A673 (cell line): Measurements from ENCODE around the gene NOL9. TPM values are rescaled to one million over a fixed set of nuclear protein-coding genes. Genes with fewer than 3 reads are reported as not detected.

ENCODE experiments used
- BruUV-seq: library from RNA; stranded (reverse); fragments of 400-500 nt; replicated peaks from 2 replicates; lab custom pipeline; 2021; lab: Mats Ljungman, UMichigan
- CTCF ChIA-PET: fragments of 300-600 bp; sonication (Branson Sonifier 250); formaldehyde crosslinking; loops from one replicate; lab custom pipeline; 2022; ENCODE audit warnings: antibody characterized with exemption; lab: Charles Lee
- POLR2A ChIA-PET: fragments of 300-600 bp; sonication (Branson Sonifier 250); formaldehyde crosslinking; loops from one replicate; lab custom pipeline; 2022; ENCODE audit warnings: antibody characterized with exemption; ENCODE audit not compliant: low non-redundant PET; lab: Charles Lee
- DNase-seq: peaks from one replicate; pipeline ENCODE4 v3.0.0-alpha.2; 2015; ENCODE audit warnings: low spot score
- H3K27ac ChIP-seq: fragments of 200-600 bp; sonication (generic); 2 replicates; pipeline ENCODE4 v1.5.1; 2016; ENCODE audit warnings: mixed run types, low read depth, mild to moderate bottlenecking, mixed read lengths, antibody characterized with exemption, low read length; ENCODE audit not compliant: poor library complexity, severe bottlenecking
- H3K27me3 ChIP-seq: fragments of 200-600 bp; sonication (generic); replicated peaks from 2 replicates; pipeline ENCODE4 v1.6.1; 2017; ENCODE audit warnings: mixed run types, low read depth, mild to moderate bottlenecking, mixed read lengths, antibody characterized with exemption, low read length; ENCODE audit not compliant: insufficient read depth, poor library complexity
- H3K36me3 ChIP-seq: fragments of 200-600 bp; sonication (generic); 2 replicates; pipeline ENCODE4 v1.6.1; 2016; ENCODE audit warnings: mixed run types, mild to moderate bottlenecking, mixed read lengths, antibody characterized with exemption, low read length; ENCODE audit not compliant: insufficient read depth, poor library complexity, severe bottlenecking
- H3K4me1 ChIP-seq: fragments of 200-600 bp; sonication (generic); 2 replicates; pipeline ENCODE4 v1.6.1; 2017; ENCODE audit warnings: mixed run types, mild to moderate bottlenecking, mixed read lengths, antibody characterized with exemption, low read length; ENCODE audit not compliant: insufficient read depth, poor library complexity, severe bottlenecking
- H3K4me3 ChIP-seq: fragments of 200-600 bp; sonication (generic); 2 replicates; pipeline ENCODE4 v1.5.1; 2016; ENCODE audit warnings: low read depth, mixed run types, mild to moderate bottlenecking, mixed read lengths, low read length; ENCODE audit not compliant: poor library complexity, severe bottlenecking
- H3K9me3 ChIP-seq: fragments of 200-600 bp; sonication (generic); 2 replicates; pipeline ENCODE4 v1.6.1; 2016; ENCODE audit warnings: mixed run types, low read depth, mild to moderate bottlenecking, mixed read lengths, antibody characterized with exemption, low read length; ENCODE audit not compliant: poor library complexity, severe bottlenecking
- EZH2 ChIP-seq: fragments of 200-600 bp; sonication (generic); IDR thresholded peaks from 2 replicates; pipeline ENCODE4 v1.6.1; 2017; ENCODE audit warnings: borderline replicate concordance, low read depth, mild to moderate bottlenecking, mixed read lengths, antibody characterized with exemption, low read length; ENCODE audit not compliant: poor library complexity, severe bottlenecking
- intact Hi-C: fragments of 100-400 bp; cut with micrococcal nuclease; formaldehyde crosslinking; loops from one replicate; pipeline ENCODE4 v1.10.0; 2022; ENCODE audit not compliant: unreplicated experiment
- total RNA-seq: library from RNA; stranded (reverse); gene quantifications from 2 replicates; pipeline ENCODE4 v1.2.3, GENCODE V29; 2021
- TF ChIP-seq, protein P1 (sequence below): fragments of 300-800, 200-600 bp; sonication (generic); conservative IDR thresholded peaks from 2 replicates; pipeline ENCODE4 v1.5.1; 2017; ENCODE audit warnings: low read depth, mild to moderate bottlenecking, antibody characterized with exemption, low read length, moderate library complexity, mixed read lengths

NOL9 gene
- total RNA-seq, 1 experiment from 2014 or later, result 55.6 TPM

DNA sequence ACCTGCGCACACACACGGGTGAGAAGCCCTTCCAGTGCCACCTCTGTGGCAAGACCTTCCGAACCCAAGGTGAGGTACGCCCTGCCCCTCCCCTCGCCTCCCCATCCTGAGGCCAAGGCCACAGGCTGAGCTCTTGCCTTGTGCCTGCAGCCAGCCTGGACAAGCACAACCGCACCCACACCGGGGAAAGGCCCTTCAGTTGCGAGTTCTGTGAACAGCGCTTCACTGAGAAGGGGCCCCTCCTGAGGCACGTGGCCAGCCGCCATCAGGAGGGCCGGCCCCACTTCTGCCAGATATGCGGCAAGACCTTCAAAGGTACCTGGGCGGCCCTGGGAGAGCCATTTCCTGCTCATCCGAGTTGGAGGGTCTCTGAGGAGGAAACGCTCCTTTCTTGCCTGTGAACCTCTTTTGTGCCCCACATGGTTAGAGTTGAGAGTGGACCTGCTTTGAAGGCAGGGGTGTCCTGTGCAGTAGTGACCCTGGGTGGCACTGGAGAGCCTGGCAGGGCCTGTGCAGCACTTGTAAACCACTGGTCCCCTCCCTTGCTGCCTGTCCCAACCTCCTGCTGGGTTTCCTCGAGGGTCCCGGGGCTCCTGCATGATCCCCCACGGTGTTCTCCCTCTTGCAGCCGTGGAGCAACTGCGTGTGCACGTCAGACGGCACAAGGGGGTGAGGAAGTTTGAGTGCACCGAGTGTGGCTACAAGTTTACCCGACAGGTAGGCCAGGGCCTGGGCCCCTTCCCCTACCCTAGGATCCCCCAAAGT, 34.0 kb upstream of the NOL9 start:
- no TSS peak for BruUV-seq
- POLR2A ChIA-PET, result no interaction called here

DNA sequence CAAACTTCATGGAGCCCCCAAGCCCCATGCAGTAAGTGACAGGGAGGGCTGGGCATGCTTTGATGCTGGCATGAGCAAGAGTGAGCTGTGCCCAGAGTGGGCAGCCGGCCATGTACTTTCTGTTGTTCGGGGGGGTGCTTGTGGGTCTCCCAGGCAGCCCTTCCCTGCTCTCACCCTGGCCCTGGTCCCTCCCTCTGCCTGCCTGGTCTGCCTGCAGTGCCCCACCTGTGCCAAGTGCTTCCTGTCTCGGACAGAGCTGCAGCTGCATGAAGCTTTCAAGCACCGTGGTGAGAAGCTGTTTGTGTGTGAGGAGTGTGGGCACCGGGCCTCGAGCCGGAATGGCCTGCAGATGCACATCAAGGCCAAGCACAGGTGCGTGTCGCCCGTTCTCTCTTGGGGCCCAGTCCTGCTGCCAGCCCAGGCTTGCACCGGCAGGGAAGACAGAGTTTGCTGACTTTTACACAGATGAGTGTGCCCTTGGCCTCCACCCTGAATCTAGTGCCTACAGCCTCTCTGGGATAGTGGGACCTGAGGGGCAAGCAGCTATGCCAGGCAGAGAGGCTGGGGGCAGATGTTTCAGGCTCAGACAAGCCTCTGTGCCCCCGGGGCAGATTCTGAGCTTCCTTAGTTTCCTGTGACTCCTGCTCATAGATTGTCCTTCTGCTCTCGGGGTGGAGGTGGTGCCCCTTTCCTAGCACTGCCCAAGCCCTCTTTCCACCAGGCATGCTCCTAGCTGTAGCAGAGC, 33.1 kb upstream of the NOL9 start:
- Histone ChIP-seq H3K4me3 (no peak overlapping the region), H3K27ac (no peak overlapping the region), H3K36me3 (peaks cover 29% of the 10 kb centered on the region), H3K27me3 (no peaks in the 10 kb centered on the region), H3K9me3 (no peaks in the 10 kb centered on the region), H3K4me1 (no peaks in the 10 kb centered on the region)
- no TSS peak for BruUV-seq
- TF ChIP-seq, protein P1, sequence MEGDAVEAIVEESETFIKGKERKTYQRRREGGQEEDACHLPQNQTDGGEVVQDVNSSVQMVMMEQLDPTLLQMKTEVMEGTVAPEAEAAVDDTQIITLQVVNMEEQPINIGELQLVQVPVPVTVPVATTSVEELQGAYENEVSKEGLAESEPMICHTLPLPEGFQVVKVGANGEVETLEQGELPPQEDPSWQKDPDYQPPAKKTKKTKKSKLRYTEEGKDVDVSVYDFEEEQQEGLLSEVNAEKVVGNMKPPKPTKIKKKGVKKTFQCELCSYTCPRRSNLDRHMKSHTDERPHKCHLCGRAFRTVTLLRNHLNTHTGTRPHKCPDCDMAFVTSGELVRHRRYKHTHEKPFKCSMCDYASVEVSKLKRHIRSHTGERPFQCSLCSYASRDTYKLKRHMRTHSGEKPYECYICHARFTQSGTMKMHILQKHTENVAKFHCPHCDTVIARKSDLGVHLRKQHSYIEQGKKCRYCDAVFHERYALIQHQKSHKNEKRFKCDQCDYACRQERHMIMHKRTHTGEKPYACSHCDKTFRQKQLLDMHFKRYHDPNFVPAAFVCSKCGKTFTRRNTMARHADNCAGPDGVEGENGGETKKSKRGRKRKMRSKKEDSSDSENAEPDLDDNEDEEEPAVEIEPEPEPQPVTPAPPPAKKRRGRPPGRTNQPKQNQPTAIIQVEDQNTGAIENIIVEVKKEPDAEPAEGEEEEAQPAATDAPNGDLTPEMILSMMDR, result no peak
- TF ChIP-seq EZH2, result no peak
- ChIA-PET POLR2A (no interaction called here), CTCF (no interaction called here)
- DNase-seq, result no peak
- intact Hi-C loops, result no loop called here

More for the DNA sequence above, 34.0 kb upstream of the NOL9 start:
- intact Hi-C loops, result no loop called here
- no peak overlapping the region for H3K4me3 ChIP-seq
- H3K36me3 ChIP-seq, result peaks cover 31% of the 10 kb centered on the region
- TF ChIP-seq, protein P1, result no peak
- TF ChIP-seq EZH2, result no peak
- no peaks in the 10 kb centered on the region for H3K9me3 ChIP-seq
- H3K27ac ChIP-seq, result no peak overlapping the region
- CTCF ChIA-PET, result no interaction called here
- no peaks in the 10 kb centered on the region for H3K4me1 ChIP-seq
- no peaks in the 10 kb centered on the region for H3K27me3 ChIP-seq
- DNase-seq, result no peak

DNA sequence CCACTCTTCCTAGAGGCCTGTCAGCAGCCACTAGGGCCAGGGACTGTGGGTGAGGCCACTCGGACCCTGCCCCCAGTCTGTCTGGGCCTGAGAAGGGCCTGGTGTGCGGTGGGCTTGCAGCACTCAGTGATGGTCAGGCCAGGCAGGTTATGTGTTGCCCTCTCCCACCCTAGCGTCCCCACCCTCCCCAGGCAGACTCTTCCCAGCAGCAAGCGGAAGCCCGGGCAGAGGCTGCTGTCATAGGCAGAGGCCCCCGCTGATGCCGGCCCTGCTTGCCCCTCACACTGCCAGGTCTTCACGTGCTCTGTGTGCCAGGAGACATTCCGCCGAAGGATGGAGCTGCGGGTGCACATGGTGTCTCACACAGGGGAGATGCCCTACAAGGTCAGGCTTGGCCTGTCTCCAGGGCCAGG, 32.1 kb upstream of the NOL9 start:
- TF ChIP-seq, protein P1, result no peak
- no peak for TF ChIP-seq EZH2

More for the DNA sequence above, 32.1 kb upstream of the NOL9 start:
- DNase-seq, result no peak
- no peak overlapping the region for H3K27ac ChIP-seq
- no peaks in the 10 kb centered on the region for H3K27me3 ChIP-seq
- H3K4me1 ChIP-seq, result no peaks in the 10 kb centered on the region
- intact Hi-C loops, result no loop called here
- CTCF ChIA-PET, result no interaction called here
- POLR2A ChIA-PET, result no interaction called here
- no peak overlapping the region for H3K4me3 ChIP-seq
- H3K36me3 ChIP-seq, result peaks cover 29% of the 10 kb centered on the region
- no peaks in the 10 kb centered on the region for H3K9me3 ChIP-seq
- no TSS peak for BruUV-seq
